Measurements from ENCODE around the gene GLMN.

GLMN gene

GRCh38 chr1:92210701-92211100, 88.1 kb downstream of the GLMN start:
- intact Hi-C loops (cut with DNase I) = no loop called here
- no peak for DNase-seq

GRCh38 chr1:92203105-92203504, 95.7 kb downstream of the GLMN start:
- DNase-seq = no peak
- intact Hi-C loops (cut with DNase I) = no loop called here

GRCh38 chr1:92201973-92202372, 96.8 kb downstream of the GLMN start:
- intact Hi-C loops (cut with DNase I) = no loop called here
- no peak for DNase-seq

Measured in posterior cingulate gyrus (tissue), 11 donors.